Epidermal melanocyte (primary cell): Measurements from ENCODE around the gene AIF1L.
"Not testable (repeated sequence)": the region's sequence is repeated elsewhere in the genome, so short reads cannot be mapped to it uniquely, and the experiment has no call there.

Source experiments
- DNase-seq: peaks from one replicate; pipeline ENCODE4 v3.0.0; 2011; ENCODE audit warnings: low spot score; ENCODE audit not compliant: insufficient read length

AIF1L gene

DNA sequence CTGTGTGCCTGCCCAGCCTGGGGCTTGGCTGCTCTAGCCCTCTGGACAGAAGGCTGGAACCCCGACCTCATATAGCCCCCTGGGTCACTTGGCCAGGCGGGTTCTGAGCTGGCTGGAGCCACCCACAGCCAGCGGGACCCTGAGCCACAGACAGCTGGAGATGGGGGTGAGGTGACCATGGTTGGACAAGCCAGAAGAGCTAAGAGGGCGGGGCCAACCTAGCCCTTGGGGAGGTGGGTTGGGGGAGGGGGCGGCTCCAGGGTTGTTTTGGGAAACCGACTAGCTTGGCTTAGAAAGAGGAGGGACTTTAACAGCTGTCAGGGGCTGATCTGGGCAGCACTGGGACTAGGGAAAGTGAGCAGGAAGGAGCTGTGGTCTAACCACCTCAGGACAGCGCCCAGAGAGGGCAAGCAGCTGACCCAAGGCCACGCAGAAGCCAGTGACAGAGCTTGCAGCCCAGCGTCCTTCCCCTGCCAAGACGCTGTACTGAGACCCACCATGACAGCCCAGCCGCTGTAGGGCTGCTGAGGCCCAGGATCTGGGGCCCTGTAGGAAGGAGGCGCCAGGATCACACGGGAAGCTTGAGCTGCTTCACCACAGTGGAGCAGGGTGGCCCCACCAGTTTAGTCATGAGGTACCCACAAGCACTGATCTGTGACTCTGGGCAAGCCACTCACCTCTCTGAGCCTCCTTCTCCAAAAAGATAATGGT, 2.2 kb downstream of the AIF1L start:
- DNase-seq, result no peak

DNA sequence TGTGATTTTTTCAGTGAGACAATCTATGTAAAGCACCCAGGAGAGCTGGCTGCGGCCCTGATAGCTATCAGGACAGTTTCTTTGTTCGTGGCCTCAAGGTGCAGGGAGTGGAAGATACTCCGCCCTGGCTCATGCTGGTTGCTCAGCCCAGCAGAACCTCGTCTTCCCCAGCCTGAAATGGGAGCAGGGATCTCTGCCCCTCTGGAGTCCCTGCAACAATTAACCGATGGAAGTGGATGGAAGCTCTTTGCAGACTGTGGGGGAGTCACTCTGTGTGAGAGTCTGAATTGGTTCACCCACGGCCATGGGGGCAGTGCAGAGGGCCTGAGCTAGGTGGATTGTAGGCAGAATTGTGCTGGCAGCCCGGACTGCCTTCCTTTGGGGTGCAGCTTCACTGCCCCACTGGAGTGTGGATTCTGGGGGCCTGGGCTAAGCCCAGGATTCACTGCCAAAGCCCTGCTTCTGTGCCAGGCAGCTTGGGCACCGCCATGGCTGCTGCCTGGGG, 2.8 kb downstream of the AIF1L start:
- DNase-seq, result no peak

DNA sequence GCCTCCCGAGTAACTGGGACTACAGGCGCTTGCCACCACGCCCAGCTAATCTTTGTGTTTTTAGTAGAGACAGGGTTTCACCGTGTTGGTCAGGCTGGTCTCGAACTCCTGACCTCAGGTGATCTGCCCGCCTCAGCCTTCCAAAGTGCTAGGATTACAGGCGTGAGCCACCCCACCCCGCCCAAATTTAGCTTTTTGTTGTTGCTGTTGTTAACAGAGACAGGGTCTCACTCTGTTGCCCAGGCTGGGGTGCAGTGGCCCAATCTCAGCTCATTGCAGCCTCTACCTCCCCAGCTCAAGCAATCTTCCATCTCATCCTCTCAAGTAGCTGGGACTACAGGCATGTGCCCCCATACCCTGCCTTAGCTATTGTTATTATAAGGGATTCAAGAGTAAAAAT, 3.5 kb downstream of the AIF1L start:
- DNase-seq, result not testable (repeated sequence)

DNA sequence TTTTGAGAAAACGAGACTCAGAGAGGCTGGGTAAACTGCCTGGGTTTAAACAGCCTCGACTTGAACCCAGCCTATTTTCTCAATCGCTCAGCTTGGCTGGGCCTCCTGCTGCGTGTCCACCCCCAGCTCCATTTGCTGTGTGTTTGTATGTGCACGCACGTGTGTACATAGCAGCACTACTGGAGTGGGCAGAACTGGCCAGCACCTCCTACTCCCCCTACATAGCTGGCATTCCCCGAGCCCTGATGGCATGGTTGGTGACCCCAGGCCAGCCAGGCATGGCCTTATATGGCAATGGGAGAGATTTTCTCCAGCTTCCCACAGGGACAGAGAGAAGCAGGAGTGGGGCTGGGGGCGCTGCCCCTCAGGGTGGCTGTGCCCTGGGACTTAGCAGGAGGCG, 4.1 kb downstream of the AIF1L start:
- DNase-seq, result no peak

DNA sequence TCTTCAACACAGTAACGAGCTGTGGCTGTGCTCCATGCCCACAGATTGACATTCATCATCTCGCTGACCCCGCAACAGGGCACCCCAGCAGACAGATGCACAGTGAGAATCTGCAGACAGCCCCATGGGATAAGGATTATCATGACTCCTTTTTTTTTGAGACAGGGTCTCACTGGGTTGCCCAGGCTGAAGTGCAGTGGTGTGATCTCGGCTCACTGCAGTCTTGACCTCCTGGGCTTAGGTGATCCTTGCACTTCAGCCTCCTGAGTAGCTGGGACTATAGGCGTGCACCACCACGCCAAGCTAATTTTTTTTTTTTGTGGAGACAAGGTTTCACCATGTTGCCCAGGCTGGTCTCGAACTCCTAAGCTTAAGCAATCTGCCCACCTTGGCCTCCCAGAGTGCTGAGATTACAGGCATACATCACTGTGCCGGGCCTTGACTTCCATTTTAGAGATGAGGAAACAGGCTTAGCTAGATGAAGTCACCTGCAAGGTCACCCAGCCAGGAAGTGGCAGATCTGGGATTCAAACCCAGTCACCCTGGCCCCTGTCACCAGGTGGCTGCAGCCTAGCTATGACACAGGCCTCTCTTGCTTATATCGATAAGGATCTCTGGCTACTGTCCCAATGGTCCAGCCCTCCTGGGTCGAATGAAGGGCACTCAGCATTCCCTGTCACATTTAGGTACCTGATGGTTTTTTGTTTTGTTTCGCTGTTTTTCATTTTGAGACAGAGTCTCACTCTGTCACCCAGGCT, 5.1 kb downstream of the AIF1L start:
- DNase-seq, result no peak

DNA sequence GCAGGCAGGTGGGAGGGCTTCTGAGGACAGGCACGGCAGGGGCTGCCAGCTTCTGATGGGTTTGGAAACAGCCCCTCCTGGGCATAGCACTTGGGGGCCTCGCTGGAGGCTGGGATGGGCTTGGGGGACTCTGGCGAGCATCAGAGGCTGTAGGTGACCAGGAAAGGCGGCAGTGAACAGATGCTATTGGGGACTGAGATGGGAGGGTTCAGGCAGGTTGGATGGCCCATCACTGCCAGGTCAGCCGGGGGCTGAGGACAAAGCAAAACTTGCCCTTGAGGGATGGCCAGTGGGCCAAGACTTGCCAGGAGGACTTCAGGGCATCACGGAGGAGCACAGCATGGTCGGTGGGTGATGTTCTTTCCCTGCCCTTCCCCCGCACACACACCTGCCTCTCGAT, 6.7 kb downstream of the AIF1L start:
- no peak for DNase-seq

DNA sequence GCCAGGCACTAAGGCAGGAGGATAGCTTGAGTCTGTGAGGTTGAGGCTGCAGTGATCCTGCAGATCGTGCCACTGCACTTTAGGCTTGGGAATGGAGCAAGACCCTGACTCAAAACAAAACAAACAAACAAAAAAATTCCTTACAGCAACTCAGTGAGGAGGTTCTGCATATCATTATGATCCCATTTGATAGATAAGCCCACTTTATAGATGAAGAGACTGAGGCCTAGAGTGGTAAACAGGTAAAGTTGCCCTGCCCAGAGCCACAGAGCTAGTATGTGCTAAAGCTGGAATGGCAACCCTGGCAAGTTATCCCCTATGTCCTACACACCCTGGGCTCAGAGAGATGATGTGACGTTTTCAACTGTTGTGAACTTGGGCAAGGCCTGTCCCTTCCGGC, 7.2 kb downstream of the AIF1L start:
- DNase-seq, result no peak

DNA sequence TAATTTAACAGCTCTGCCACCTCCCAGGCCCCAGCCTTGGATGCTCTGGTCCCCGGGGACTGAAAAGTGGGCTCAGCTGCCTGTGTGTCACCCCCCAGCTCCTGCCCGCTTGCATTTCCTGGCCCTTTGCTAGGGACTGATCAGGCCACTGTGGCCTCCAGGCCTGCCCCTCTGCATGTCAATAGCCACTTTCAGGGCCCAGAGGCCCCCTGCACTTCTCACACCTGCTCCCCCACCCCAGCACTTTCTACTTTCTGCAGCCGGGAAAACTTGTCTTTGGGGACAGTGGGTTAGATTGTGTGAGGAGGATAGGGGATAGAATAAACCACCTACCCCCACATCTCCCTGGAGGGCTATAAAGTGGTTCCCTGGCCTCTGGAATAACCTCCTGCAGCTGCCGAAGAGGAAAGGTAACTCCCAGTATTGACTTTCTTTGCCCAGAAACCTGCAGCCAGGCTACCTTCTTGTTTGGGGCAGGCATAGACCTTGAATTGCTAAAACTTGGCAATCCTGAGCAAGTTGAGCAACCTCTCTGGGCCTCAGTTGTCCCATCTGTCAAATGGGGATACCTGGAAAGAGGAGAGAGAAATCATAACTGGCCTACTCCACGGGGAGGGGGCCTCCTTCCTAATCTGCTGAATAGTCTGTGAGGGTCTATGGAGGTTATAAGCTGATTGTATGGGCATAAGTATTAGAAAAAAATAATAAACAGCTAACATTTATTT, 7.8 kb downstream of the AIF1L start:
- no peak for DNase-seq

DNA sequence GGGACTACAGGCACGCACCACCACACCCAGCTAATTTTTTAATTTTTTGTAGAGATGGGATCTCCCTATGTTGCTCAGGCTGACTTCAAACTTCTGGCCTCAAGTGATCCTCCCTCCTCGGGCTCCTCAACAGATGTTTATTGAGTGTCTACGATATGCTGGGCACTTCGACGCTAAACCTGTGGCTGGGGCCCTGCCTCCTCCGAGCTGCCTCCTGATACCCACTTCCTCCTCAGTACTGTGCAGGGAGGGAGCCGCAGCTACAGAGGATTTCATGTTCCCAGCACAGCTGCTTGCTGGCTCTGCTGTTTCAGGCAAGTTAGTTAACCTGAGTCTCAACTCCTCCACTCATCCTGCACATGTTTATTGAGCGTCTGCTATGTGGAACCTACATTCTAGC, 9.6 kb downstream of the AIF1L start:
- no peak for DNase-seq

DNA sequence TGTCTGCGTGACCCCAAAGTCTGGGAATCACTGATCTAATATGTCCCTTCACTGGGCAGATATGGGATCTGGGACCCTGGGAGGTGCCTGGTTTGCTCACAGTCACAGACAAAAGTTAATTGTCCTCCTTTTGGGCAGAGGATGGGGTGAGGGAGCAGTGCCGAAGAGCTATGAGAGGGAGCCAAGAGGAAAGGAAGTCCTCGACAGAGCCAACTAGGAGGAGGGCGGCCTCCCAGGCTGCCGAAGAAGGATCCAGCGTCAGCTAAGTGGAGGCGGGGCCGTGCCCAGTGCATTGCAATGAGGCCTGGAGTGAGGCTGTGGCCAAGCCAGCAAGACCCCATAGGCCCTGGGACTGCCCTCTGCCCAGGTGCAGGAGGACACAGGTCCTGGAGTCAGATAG, 11.4 kb downstream of the AIF1L start:
- DNase-seq, result no peak

DNA sequence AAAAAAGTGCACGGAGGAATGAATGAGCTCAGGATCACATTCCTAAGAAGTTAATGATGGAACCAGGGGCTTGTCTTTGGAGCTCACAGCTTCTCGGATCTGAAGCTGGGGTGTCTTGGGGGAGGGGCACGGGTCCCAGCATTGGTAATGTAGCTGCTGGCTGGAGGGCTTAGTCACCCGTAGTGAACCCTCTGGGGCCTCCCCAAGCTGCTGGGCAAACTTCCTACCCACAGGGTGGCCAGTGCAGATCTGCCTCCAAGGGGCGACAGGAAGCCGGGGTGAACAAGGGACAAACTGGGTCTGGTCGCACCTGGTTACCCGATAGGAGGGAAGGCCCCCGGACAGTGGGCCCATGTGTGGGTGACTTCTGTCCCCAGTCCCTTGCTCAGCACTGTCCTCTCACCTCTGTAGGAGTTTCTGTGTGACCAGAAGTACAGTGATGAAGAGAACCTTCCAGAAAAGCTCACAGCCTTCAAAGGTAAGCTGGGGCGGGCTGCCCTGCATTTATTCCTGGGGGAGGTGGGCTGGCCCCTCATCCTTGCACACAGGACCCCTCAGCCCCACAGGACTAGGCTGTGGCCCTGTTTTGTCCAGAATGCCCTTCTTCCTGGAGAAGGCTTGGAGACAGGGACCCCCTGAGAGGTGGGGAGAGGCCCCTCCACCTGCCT, 15.0 kb downstream of the AIF1L start:
- no peak for DNase-seq

DNA sequence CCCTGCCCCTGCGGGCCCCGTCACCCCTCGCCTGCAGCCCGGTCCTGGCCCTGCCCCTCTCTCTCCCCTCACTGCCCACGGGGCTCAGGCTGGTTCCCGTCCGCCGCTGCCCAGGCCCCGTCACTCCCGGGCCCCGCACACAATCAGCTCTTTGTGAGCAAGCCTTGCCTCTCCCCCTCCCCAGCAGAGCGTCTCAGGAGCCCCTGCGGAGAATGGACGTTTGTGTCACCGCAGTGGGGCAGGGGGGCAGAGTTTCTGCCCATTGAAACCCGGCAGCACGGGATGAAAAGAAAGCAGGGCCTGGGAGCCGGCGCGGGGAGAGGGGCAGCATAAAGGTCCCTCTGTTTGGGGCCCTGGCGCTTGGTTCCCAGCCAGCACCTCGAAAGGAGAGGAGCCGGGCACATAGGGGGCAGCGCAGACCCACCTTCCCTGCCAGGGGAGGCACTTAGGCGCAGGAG, 15.6 kb downstream of the AIF1L start:
- DNase-seq, result peak; percentile 80

DNA sequence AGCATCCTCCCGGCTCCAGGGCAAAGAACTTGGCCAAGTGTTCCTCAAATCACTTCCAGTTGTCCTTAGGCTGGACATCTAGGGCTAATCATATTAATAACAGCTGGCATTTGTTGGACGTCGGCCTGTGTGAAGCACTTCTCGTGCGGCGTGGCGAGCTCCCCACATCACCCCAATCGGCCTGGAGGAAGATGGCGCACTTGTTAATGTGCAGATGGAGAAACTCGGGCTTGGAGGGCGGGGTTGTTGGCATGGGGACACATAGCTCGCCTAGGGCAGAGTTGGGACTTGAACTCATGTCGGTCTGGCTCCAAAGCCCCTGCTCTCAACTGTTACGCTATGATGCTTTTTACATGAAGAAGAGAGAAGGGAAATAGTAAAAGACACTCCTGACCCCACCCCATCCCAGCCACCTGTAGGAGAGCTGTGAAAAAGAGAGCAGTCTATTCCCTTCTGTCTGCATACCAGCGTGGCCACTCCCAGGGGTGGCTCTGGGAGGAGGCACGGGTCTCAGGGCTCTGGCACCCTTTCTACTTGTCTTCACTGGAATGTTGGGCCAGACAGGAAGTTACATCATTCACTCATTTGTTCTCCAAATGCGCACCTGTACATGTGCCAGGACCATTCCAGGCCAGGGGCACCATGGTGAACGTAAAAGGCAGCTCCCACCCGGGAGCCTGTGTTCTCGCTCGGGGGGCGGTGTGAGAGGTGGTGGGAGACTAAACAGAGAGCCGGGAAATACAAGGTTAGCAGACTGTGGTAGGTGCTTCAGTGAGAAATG, 16.2 kb downstream of the AIF1L start:
- no peak for DNase-seq

DNA sequence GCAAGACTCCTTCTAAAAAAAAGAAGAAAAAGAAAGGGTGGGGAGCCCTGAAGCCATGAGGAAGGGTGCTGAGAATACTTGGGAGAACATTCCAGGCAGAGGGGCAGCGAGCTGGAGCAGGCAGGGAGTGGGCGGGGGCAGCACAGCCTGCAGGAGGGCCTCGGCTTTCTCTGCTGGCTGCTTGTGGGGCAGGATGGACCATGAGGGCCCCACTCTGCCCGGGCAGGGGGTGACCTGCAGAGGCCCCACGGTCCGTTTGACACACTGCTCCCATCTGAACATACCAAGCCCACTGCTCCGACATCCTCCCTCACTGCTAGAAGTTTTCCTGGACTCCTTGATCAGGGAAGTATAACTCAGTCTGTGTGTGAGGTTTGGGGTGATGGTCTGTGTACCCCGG, 17.3 kb downstream of the AIF1L start:
- DNase-seq, result no peak

DNA sequence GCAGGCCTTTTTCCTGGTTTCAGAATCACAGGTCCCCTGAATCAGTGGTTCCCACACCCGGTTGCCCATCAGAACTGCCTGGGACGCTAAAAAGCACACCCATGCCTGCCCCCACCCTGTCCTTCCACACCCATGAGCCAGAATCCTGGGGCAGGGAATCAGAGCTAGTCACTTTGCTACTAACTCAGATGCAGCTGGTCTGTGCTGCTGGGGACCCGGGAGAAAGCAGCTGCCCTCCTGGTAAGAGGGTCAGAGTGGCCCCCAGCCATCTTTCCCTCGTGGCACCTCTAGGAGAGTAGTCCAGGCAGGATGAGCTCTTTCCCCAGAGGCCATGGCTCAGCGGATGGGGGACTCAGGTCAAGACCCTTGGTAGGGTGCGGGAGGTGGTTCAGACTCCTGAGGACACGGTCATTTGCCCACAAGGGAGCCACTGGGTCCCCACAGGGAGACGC, 17.8 kb downstream of the AIF1L start:
- no peak for DNase-seq

DNA sequence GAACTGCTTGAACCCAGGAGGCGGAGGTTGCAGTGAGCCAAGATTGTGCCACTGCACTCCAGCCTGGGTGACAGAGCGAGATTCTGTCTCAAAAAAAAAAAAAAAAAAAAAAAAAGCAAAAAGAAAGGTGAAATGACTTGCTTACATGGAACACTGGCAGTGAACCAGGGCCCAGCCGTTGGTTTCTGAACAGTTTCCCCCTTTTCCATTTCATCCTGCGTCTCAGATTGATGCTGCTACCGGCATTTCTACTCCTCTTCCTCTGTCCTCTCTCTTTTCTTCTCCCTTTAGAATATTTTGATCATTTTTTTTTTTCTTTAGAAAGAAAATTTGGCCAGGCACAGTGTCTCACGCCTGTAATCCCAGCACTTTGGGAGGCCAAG, 19.0 kb downstream of the AIF1L start:
- DNase-seq, result not testable (repeated sequence)

DNA sequence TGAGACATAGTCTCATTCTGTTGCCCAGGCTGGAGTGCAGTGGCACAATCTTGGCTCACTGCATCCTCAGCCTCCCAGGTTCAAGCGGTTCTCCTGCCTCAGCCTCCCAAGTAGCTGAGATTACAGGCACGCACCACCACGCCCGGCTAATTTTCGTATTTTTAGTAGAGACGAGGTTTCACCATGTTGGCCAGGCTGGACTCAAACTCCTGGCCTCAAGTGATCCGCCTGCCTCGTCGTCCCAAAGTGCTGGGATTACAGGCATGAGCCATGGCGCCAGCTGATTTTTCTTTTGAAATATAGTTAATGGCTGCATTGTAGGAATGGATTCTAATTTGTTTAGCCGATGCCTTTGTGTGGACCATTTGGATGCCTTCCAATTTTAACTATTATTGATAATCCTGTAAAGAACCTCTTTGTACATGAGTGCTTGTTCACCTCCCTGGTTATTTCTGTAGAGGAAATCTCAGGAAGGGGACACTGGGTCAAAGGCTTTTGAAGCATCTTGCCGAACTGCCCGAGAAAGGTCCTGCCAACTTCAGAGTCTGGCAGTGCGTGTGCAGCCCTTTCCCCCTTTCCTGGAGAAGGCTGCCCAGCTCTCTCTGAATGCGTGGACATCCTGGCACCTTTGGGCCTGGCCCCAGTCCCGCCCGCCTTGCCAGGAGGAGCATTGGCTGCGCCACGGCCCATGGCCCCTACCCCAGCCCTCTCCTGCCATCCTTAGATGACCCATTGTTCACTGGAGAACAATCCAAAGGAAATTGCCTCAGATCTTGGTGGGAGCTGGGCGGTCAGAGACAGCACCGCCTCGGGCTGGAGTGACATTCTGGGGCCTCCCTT, 20.2 kb downstream of the AIF1L start:
- DNase-seq, result no peak

DNA sequence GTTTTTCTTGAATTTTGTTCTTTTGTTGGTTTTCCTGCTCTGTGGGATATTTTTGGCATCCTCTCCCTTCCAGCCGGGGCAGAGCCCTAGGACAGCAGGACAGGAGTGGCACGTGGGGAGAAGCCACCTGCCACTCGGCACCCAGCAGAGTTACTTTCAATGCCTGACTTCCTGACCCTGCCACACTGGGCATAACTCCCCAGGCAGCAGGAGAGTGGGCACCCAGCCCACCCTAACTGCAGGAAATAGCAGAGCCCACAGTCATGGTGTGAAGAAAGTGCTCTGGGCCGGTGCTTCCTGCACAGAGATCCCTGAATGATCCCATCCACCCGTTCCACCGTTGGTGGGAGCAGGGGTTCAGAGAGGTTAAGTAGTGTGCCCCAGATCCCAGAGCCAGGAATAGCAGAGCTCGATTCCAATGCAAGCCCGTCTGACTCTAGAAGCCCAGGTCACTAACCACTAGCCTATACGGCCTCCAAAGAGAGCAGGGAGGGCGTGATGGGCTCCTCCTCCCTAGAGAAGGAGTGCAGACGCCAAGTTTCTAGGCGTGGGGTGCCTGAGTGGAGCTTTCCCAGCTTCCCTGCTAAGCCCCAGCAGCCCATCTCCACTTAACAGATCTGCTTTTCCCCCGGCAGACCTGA, 20.9 kb downstream of the AIF1L start:
- no peak for DNase-seq

DNA sequence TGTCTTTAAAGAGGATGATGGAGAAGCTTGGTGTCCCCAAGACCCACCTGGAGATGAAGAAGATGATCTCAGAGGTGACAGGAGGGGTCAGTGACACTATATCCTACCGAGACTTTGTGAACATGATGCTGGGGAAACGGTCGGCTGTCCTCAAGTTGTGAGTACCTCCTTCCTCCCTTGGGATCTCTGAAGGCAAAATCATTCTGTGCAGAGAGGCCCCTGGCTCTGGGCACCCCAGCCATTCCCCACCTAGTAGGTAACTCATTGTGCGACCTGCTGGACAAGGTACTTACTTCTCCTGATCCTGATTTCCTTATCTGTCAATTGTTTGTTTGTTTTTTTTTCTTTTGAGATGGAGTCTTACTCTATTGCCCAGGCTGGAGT, 21.4 kb downstream of the AIF1L start:
- no peak for DNase-seq
